Endothelial cell (in vitro differentiated cells): Measurements from ENCODE around the gene HIRIP3. TPM values are rescaled to one million over a fixed set of nuclear protein-coding genes. Genes with fewer than 3 reads are reported as not detected.
A peak's percentile ranks its signal among the peaks of the same experiment; 100 is the strongest.

ENCODE experiments used
- DNase-seq: peaks from one replicate; pipeline ENCODE4 v3.0.0; 2021; ENCODE audit warnings: low spot score
- H3K27ac Mint-ChIP-seq: one replicate; pipeline ENCODE4 v1.8.0; 2021; ENCODE audit warnings: mixed read lengths, inconsistent platforms; ENCODE audit not compliant: unreplicated experiment
- H3K27me3 Mint-ChIP-seq: one replicate; pipeline ENCODE4 v1.8.0; 2021; ENCODE audit warnings: mild to moderate bottlenecking, moderate library complexity, mixed read lengths, inconsistent platforms; ENCODE audit not compliant: unreplicated experiment
- H3K36me3 Mint-ChIP-seq: one replicate; pipeline ENCODE4 v1.8.0; 2021; ENCODE audit warnings: mild to moderate bottlenecking, low read depth, mixed read lengths, inconsistent platforms; ENCODE audit not compliant: unreplicated experiment
- H3K4me1 Mint-ChIP-seq: one replicate; pipeline ENCODE4 v1.8.0; 2021; ENCODE audit warnings: mild to moderate bottlenecking, mixed read lengths, inconsistent platforms; ENCODE audit not compliant: unreplicated experiment
- H3K4me3 Mint-ChIP-seq: one replicate; pipeline ENCODE4 v1.8.0; 2021; ENCODE audit warnings: mild to moderate bottlenecking, mixed read lengths, inconsistent platforms; ENCODE audit not compliant: unreplicated experiment
- H3K9me3 Mint-ChIP-seq: one replicate; pipeline ENCODE4 v1.8.0; 2021; ENCODE audit warnings: mixed read lengths, inconsistent platforms; ENCODE audit not compliant: unreplicated experiment
- CTCF ChIP-seq: fragments of 200-600 bp; sonication (generic); IDR thresholded peaks from one replicate; pipeline ENCODE4 v1.5.0; 2021; ENCODE audit warnings: antibody characterized with exemption; ENCODE audit not compliant: unreplicated experiment
- total RNA-seq: library from RNA; stranded (reverse); fragmentation: NEBNext Ultra II Directional; extraction: Animal tissue kit (Norgen Biotek cat#: 25700); gene quantifications from one replicate; pipeline ENCODE4 v1.2.1, GENCODE V29; 2021; ENCODE audit not compliant: unreplicated experiment

HIRIP3 gene
- total RNA-seq, 1 donor from 2014 or later = 5.2 TPM

DNA sequence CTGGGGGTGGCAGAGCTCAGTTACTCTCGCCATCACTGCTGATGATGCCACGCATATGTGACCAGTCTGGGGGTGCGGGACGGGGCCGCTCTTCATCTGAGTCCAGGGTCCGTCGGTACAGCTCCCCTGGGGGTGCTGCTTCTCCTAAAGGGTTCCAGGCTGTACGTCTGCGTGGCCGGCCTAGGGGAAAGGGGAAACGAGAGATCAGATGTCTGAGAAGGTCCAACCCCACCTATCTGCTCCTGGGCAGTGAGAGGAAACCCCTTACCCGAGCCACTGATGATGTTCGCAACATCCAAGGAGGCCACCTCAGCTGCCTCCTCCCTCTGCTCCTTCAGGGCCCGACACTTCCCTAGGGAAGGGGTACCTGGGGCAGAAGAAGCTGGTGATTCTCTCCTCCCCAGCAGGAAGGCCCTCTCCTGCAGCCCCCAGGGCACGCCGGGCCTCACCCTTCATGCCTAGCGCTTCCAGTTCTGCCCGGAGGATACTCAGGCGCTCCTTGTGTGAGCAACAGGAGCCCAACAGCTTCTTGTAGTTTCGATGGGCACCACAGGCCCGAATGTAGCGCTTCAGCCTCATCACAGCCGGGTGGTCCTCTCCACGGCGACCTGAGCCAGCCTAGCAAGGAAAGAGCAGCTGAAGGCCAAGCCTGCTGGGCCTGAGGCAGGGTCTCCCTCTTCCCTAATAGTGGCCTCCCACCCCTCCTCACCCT is 2.1 kb downstream of the HIRIP3 start:
- Mint-ChIP-seq H3K9me3 (no peaks in the 10 kb centered on the region), H3K27me3 (peaks cover 37% of the 10 kb centered on the region), H3K27ac (no peak overlapping the region), H3K4me1 (peaks cover 56% of the 10 kb centered on the region), H3K4me3 (no peak overlapping the region), H3K36me3 (peaks cover 52% of the 10 kb centered on the region)
- TF ChIP-seq CTCF = no peak
- DNase-seq = no peak

- H3K36me3 Mint-ChIP-seq = peaks cover 55% of the 10 kb centered on the region
- H3K9me3 Mint-ChIP-seq = no peaks in the 10 kb centered on the region
- TF ChIP-seq CTCF = no peak
- peaks cover 59% of the 10 kb centered on the region for H3K4me1 Mint-ChIP-seq
- no peak for DNase-seq
- peaks cover 35% of the 10 kb centered on the region for H3K27me3 Mint-ChIP-seq
- peak overlapping the region; percentile 86 for H3K27ac Mint-ChIP-seq
- H3K4me3 Mint-ChIP-seq = peak overlapping the region; percentile 84
Measured at GRCh38 chr16:29992344-29992967, 3.0 kb downstream of the HIRIP3 start.

GRCh38 chr16:29991571-29991904 is 3.9 kb downstream of the HIRIP3 start:
- Mint-ChIP-seq H3K4me3 (no peak overlapping the region), H3K27ac (no peak overlapping the region), H3K4me1 (peaks cover 53% of the 10 kb centered on the region), H3K27me3 (peaks cover 30% of the 10 kb centered on the region), H3K36me3 (peaks cover 54% of the 10 kb centered on the region), H3K9me3 (no peaks in the 10 kb centered on the region)
- no peak for DNase-seq
- TF ChIP-seq CTCF = no peak

DNA sequence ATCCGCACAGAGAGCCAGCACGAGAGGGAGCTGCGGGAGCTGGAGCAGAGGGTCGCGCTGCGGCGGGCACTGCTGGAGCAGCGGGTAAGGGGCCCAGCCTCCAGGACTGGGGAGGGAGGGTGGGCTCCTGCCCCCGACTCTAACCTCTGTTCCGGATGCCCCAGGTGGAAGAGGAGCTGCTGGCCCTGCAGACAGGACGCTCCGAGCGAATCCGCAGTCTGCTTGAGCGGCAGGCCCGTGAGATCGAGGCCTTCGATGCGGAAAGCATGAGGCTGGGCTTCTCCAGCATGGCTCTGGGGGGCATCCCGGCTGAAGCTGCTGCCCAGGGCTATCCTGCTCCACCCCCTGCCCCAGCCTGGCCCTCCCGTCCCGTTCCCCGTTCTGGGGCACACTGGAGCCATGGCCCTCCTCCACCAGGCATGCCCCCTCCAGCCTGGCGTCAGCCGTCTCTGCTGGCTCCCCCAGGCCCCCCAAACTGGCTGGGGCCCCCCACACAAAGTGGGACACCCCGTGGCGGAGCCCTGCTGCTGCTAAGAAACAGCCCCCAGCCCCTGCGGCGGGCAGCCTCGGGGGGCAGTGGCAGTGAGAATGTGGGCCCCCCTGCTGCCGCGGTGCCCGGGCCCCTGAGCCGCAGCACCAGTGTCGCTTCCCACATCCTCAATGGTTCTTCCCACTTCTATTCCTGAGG is 4.4 kb downstream of the HIRIP3 start:
- peaks cover 27% of the 10 kb centered on the region for H3K27me3 Mint-ChIP-seq

More for the DNA sequence above, 4.4 kb downstream of the HIRIP3 start:
- no peak for DNase-seq
- TF ChIP-seq CTCF = no peak
- peaks cover 51% of the 10 kb centered on the region for H3K4me1 Mint-ChIP-seq
- H3K4me3 Mint-ChIP-seq = peak overlapping the region; percentile 22
- H3K9me3 Mint-ChIP-seq = no peaks in the 10 kb centered on the region
- H3K27ac Mint-ChIP-seq = peak overlapping the region; percentile 14
- H3K36me3 Mint-ChIP-seq = peaks cover 57% of the 10 kb centered on the region
